KG1 (cell line): Measurements from ENCODE around the gene GFOD1.

ENCODE experiments used
- DNase-seq: peaks from one replicate; lab custom pipeline; 2025; lab: John Stamatoyannopoulos, UW

The GFOD1 gene, protein sequence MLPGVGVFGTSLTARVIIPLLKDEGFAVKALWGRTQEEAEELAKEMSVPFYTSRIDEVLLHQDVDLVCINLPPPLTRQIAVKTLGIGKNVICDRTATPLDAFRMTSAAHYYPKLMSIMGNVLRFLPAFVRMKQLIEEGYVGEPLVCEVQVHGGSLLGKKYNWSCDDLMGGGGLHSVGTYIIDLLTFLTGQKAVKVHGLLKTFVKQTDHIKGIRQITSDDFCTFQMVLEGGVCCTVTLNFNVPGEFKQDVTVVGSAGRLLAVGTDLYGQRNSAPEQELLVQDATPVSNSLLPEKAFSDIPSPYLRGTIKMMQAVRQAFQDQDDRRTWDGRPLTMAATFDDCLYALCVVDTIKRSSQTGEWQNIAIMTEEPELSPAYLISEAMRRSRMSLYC

DNA sequence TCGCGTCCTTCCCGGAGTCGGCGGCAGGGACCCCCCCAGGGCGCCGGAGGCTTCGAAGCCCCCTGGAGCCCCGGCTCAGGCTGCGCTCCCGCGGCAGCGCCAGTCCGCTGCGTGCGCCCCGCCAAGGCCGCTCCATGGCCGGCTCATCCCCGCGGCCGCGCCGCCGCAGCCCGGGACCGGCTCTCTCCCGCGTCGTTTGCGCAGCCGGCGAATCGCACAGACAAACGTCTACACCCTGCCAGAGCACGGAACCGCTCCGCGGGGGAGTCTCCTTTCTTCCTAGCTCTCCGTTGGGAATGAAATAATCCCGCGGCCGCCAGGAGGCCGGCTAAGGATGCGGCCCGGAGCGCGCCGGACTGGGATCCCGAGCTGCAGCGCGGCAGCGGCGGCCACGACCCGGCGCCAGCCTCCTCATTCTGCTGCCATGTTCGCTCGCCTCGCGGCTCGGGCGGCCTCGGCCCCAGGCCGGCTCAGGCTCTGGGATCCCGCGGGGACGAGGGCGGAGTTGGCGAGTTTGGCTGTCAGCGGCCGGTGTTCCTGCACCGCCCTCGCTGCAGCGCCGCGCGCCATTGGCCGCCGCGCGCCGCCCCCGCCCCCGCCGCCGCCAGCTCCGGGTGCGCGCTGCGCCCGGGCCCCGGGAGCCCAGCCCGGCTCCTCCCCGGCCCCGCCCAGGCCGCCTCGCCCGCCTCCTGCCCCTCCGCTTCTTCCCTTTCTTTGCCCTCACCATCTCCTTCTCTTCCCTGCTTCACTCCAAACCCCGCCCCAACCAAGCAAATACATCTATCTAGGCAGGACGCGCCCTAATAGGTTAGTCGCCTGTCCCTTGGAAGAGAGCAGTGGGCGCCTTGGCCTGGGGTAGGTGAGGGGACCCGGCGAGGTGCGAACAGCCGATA is at the start of gene GFOD1:
GFOD1 (minus strand) TSS at position 479 of the 893 bp plus-strand sequence. CDS start 710 bp downstream, outside the sequence.
- peak; percentile 64 for DNase-seq

DNA sequence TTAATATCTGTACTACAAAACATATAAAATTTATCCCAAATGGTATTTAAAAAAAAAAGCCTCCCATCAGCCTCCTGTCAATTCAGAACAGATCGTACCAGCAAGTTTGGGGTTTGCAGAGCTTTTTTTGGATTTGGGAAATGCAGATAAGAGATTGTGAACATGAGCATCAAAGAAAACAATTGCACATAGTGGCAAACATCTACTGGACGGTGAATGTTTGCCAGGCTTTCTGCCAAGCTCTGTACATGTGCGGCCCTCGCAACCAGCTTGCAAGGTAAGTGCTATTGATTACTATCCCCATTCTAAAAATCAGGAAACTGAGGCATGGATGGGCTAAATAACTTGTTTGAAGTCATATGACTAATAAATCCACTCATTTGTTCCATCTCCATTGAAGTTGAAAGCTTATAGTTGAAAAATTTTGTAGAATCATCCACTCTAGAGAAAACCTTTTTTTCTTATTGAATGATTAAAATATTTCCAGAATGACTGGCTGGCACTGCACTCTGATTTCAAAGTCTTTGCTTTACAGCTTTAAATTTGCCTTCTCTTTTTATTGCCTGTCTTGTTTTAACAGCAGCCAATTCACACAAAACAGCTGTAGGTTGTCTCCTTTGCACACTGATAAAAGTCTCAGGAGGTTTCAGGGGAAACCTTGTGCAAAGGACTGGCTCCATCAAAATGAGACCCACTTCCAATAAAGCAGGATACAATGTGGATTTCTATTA is 49.6 kb upstream of the GFOD1 start:
- no peak for DNase-seq

DNA sequence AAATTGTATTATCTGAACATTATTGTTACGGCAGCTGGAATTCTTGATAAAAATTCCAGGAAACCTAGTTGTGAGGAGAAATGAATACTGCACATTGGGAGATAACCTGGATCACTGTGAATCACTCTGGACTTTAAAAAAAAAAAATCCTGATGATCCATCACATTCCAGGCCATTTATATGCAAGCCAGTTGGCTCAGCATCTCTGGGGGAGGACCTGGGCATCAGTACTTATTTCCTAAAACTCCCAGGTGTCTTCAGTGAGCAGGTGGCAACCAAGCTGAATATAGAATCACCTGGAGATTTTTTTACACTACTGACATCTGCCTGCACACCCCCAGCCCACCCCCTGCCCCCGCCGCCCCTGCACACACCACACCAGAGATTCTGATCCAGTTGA is 47.9 kb upstream of the GFOD1 start:
- DNase-seq = no peak

DNA sequence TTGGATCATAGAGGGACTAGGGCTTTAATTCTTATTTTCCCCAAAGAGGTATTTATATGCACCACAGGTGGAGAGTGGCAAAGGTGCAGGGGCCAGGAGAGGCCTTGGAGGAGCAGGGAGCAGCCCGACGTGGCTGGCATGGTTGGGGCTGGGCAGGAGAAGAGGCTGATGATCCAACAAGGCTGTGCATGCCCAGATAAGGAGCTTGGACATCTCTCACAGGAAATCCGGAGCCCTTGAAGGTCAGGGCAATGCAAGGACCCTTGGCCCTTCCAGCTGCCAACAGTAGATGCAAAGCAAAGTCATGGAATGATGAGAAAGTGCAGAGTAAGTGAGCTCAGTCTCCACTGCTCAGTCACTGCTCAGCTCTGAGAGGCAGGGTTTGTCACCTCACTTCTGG is 47.1 kb upstream of the GFOD1 start:
- no peak for DNase-seq

DNA sequence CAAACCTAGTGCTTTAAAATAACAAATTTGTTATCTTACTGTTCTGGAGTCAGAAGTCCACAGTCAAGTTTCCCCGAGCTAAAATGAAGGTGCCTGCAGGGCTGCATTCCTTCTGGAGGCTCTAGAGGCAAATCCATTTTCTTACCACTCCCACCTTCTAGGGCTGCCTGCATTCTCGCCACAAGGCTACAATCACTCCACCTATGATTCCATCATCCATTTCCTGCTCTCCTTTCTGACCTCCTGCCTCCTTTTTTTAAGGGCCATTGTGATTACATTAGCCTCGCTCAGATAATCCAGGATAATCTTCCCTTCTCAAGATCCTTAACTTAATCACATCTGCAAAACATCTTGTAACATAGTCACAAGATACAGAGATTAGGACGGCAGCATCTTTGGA is 44.6 kb upstream of the GFOD1 start:
- no peak for DNase-seq

DNA sequence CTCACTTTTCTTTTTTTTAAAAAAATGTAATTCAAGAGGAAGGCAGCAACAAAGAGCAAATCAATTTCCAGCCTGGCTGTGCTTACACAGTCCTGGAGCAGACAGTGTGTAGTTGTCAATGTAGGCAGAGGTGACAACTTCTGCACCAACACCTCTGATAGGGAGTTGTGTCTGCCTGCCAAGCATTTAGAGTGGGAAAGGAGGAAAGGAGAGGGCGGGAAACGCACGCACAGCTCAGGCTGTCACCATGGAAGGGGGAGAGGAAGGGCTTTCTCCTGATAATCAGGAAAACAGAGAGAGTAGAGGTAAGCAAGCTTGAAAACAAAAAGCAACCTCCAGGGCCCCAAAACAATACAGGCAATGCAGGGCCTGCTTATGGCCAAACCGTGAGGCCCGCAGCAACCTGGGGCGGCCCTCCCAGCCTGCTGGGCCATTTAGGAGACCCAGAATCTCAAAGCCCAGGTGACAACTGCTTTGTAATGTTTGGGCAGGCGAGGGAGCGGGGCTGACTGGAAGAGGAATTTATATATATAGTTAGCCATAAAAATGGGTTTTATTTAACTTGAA is 41.5 kb upstream of the GFOD1 start:
- no peak for DNase-seq

DNA sequence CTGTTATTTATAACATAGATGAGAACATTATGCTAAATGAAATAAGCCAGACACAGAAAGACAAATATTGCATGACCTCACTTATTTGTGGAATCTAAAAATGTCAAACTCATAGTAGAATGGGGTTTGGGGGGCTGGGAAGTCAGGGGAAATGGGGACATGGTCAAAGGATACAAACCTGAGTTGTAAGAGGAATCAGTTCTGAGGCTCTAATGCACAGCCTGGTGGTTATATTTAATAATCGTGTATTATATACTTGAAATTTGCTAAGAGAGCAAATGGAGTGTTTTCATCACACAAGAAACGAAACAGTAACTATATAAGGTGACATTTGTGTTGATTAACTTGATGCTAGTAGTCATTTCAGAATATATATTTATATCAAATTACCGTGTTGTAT is 40.8 kb upstream of the GFOD1 start:
- DNase-seq = no peak

DNA sequence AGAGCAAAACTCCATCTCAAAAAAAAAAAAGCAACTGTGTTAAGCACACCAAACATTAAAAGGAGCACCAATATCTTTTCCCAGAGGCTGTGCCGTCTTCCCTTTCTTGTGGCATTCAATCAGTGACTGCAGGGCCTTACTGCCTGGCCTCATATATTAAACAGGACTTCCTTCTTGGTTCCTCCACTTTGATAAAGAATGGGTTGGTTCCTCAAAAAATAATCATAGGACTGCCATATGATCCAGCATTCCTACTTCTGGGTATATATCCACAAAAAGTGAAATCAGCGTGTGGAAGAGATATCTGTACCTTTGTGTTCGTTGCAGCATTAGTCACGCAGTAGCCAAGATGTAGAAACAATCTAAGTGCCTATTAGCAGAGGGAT is 40.3 kb upstream of the GFOD1 start:
- DNase-seq = no peak

DNA sequence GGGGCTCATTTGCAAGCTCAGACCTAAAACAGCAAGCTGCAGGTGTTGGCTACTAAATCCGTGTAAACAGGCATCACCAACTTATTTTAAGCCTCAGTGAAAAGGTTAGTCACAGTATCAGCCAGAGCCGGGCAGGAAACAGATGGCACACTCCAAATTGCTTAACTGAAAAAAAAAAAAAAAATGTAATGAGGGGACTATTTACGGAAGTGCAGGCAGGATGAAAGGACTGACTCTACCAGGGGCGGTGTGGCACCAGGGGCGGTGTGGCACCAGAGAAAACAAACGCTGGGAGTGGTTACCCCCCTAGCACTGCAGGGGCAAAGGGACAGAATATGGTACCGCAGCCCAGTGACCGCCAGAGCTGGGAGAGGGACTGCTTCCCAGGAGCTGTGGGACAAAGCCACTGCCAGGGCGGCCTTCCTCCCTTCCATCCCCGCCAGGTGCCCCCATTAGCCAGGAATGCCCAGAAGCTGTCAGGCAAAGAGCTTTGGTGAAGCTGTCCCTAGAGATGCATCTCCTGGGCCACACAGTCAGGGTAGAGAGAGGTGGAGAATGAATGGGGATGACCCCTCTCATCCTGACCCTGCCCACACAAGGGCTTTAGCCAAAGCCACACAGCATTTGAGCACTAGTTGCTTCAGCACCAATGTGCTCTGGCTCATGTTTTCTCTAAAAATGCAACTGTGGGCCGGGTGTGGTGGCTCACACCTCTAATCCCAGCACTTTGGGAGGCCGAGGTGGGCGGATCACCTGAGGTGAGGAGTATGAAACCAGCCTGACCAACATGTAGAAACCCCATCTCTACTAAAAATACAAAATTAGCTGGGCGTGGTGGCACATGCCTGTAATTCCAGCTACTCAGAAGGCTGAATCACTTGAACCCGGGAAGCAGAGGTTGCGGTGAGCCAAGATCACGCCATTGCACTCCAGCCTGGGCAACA is 39.6 kb upstream of the GFOD1 start:
- DNase-seq = peak; percentile 37

DNA sequence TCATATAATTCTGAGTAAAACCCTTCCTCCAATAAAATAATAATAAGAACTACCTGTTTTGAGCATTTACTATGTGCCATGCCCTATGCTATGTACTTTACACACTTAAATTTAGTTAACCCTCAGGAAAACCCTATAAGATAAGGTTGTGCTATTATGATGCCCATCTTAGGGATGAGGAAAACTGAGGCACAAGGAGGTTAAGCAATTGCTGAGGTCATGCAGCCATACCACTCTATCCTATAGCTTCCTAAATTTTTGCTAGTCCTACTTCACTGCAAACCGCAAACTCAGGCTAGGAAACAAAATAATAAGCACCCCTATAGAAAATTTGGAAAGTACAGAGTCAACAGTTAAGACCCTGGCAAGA is 38.9 kb upstream of the GFOD1 start:
- no peak for DNase-seq

DNA sequence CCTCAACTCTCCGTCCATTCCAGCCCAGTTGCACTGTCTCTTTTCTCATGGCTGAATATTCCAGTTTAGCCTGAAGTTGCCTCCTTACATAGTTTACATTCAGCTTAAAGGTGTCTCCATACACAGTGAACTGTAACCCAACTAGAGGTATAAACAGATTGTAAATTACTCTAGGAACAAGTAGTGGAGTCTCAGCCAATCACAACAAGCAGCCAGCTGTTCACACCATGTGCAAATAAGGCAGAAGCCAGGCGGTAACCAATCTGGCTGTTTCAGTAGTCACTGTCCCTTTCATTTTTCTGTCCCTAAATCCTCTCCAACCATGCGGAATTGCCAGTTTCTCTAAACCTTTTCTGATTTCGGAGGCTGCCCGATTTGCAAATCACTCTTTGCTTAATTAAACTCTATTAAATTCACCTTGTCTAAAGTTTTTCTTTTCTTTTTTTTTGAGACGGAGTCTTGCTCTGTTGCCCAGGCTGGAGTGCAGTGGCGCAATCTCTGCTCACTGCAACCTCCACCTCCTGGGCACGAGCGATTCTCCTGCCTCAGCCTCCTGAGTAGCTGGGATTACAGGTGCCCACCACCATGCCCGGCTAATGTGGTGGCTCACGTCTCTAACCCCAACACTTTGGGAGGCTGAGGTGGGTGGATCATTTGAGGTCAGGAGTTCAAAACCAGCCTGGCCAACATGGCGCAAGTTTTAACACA is 37.6 kb upstream of the GFOD1 start:
- DNase-seq = no peak

DNA sequence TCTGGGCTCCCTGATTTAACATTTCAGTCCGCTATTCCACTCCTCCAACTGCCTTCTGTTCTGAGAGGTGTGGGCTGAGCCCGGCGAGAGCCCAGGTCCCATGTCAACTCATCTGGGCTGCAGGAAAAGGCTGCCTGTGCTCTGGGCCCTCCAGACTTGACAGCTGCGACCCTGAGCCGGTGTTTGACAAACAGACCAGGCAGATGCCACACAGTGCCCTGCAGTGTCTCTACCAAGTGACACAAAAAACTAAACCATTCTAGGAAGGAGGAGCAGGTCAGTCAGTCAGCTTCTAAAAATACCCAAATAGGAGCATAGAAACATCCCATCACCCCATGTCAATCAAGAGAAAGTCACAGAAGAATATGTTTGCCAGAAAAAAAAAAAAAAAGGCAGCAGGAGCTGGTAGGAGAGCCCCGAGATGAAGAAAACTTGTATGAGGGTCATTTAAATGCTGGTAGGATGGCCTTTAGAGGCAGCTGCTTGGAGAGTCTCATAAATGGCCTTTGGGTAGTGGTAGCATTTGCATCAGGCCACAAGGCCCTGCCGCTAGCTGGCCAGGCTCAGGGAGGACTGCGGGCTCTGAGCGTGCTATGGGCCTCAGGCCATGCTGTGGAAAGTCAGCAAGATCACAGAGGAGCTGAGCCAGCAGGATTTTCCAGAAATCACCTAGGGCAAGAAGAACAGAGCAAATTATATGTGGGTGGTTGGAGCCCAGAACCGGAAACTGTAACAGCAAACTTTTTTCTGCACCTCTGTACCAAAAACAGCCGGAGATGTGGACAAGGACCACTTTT is 36.6 kb upstream of the GFOD1 start:
- DNase-seq = no peak

DNA sequence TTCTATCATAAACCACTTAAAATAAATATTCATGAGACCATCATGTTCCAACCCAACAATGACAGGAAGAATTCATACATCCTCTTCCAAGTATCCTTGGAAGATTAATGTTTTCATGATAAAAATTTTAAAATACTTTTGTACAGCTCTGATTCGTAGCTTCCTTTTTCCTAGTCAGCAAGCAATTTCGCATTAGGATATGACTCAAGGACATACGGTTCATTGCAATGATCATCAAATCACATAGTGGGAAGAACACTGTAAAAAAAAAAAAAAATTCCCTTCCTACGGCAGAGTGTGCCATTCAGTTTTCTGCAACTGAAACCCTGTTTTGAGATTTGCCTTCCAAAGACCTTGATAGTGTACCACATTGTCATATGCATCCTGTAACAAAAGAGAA is 35.3 kb upstream of the GFOD1 start:
- DNase-seq = no peak

DNA sequence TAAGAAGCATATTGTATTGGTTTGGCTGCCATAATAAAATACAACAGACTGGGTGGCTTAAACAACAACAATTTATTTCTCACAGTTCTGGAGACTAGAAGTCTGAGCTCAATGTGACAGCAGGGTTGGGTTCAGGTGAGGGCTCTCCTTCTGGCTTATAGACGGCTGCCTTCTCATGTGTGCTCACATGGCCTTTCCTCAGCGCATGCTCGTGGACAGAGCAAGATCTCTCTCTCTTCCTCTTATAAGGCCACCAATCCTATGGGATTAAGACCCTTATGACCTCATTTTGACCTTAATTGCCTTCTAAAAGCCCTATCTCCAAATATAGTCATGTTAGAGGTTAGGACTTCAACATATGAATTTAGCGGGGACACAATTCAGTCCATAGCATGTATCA is 32.4 kb upstream of the GFOD1 start:
- DNase-seq = no peak

DNA sequence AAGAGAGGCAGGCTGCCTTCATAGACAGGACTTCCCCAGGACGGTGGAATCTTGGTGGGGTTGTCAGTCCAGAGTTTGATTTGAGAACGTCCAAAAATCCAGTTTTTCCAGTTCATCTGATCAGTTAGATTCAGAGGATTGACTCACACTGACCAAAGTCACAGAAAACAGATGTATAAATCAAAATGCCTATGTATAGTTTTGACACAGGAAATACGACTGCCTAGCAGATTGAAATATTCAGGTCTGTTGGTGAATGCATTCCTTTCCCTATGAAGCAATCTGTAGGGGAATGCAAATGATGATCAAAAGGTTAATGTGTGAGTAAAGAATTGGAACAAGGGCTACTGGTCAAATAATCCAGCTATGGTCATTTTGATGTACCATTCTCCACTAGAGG is 29.7 kb upstream of the GFOD1 start:
- no peak for DNase-seq

DNA sequence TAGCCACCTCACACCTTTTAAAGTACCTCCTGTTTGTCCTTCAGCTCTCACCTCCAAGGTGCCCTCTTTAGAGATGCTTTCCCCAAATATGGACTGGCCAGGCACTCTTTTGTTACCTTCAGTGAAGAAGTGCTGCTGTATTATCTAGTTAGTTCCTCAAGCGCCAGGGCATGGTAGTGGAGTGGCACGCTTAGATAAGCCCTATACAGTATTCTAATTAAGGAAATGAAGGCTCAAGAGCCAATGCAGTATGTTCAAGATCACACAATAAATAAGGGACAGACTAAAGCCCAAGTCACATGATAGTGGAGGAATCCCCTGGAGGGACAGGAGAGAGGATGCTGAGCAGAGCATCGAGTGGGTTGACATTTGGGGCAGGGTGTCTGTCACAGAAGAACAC is 28.5 kb upstream of the GFOD1 start:
- DNase-seq = no peak

DNA sequence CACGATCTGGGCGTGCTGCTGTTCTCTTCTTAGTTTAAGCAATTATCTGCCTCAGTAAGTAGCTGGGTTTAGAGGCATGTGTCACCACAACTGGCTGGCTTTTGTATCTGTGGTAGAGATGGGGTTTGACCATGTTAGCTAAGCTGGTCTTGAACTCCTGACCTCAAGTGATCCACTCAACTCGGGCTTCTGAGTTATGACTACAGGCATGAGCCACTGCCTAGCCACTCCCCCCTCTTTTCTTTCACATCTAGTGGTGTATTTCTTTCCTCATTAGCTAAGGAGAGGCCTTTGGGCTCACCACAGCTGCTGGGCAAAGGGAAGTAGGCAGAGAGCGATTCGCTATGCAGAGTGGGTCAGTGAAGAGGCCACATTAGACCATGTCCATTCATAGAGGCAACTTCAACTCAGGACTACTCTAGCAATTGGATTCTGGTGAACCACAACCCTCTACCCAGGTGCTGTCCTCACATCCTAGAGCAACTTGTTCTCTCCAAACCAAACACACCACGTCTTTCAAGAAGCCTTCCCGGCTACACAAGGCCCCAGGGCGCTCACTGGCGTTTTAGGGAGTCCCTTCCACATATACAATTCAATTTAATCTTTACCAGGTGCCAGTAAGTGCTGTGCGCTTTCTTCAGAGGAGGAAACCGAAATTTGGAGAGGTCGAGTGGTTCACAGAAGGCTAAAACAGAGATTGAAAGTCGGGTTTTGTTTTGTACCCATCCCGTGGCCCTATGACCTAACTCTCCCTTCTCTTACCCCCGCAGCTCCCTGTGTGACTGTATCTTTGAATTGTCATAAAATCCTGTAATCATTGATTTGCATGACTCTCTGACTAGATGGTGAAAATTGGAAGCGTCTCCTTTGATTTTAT is 26.5 kb upstream of the GFOD1 start:
- DNase-seq = no peak

DNA sequence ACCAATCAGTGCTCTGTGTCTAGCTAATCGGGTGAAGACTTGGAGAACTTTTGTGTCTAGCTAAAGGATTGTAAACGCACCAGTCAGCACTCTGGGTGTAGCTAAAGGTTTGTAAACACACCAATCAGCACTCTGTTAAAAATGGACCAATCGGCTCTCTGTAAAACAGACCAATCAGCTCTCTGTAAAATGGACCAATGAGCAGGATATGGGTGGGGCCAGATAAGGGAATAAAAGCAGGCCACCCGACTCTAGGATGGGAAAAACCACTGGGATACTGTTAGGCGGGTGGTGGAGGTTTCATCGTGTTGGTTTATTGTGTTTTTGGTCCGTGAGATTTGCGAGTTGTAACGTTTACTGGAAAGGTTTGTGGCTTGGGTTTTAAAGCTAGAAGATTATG is 25.5 kb upstream of the GFOD1 start:
- no peak for DNase-seq
